ENCODE results near the gene PDE6C. TPM values are rescaled to one million over a fixed set of nuclear protein-coding genes. Genes with fewer than 3 reads are reported as not detected.

Gene PDE6C
- total RNA-seq, 2 experiments from 2014 or later: not detected

DNA sequence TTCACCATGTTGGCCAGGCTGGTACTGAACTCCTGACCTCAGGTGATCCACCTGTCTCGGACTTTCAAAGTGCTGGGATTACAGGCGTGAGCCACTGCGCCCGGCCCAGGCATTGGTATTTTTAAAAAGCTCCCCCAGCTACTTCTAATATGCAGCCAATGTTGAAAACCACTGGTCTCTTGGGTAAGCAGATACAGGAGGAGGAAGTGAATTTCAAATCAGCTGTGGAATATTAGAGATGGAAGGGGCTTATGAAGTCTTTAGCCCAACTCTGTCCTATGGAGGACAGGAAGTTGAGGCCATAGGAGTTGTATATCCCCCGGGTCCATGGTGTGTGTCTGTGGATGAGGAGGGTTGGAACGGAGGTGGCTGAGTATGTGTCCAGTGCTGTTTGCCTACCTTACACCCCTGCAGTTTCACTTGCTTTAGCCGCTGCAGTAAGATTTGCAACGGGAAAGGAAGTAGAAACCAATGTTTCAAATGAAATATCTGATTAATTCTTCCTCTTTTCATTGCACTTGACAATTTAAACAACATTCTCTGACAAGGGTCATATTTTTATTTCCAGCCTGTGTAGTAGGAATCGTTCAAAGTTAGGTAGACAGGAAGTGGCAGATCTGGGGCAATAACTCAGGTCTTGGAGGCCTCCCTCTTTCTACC is 3.4 kb downstream of the PDE6C start:
- Mint-ChIP-seq H3K4me3 (no peak overlapping the region), H3K27ac (no peak overlapping the region), H3K9me3 (ENCODE audit: insufficient read depth) (no peaks in the 10 kb centered on the region), H3K4me1 (ENCODE audit: low read depth) (peaks cover 4% of the 10 kb centered on the region), H3K27me3 (ENCODE audit: low read depth) (peaks cover 5% of the 10 kb centered on the region), H3K36me3 (ENCODE audit: low read depth) (no peaks in the 10 kb centered on the region)
- DNase-seq (no peak), ATAC-seq (no peak)
- CTCF ChIA-PET: no interaction called here
- POLR2A ChIA-PET: no interaction called here

DNA sequence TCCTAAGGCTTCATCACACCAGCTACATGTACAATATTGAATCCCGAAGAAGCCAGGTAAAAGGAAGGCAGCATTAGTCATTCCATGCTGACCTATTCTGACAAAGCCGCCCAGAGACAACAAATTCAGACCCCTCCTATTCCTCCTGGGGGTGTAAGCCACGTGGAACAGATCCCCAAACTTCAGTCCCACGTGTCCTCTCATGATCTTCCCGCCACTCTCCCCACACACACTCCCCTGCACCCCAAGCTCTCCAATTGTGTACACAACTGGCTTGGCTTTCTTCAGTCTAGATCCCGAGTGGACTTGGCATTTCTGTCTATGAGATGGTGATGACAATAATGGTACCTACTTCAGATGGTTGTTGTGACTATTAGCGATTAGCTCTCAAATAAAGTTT is 8.6 kb downstream of the PDE6C start:
- Mint-ChIP-seq H3K9me3 (ENCODE audit: insufficient read depth) (no peaks in the 10 kb centered on the region), H3K27ac (no peak overlapping the region), H3K27me3 (ENCODE audit: low read depth) (peaks cover 5% of the 10 kb centered on the region), H3K4me1 (ENCODE audit: low read depth) (peaks cover 2% of the 10 kb centered on the region), H3K4me3 (no peak overlapping the region), H3K36me3 (ENCODE audit: low read depth) (no peaks in the 10 kb centered on the region)
- DNase-seq (no peak), ATAC-seq (no peak)
- POLR2A ChIA-PET: no interaction called here
- CTCF ChIA-PET: no interaction called here

DNA sequence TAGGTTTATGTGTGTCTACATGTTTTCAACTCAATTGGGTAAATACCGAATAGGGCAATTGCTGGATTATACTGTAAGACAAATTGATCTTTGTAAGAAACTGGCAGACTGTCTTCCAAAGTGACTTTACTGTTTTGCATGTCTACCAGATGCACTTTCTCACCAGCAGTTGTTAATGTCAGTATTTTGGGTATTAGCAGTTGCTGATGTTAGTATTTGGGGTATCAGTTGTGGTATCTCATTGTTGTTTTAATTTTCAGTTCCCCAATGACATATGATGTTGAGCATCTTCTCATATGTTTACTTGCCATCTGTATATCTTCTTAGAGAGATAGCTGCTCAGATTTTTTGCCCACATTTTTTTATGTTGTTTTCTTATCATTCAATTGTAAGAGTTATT is 10.6 kb downstream of the PDE6C start:
- no peak for ATAC-seq
- POLR2A ChIA-PET: no interaction called here
- CTCF ChIA-PET: no interaction called here
- Mint-ChIP-seq H3K36me3 (ENCODE audit: low read depth) (no peaks in the 10 kb centered on the region), H3K9me3 (ENCODE audit: insufficient read depth) (no peaks in the 10 kb centered on the region), H3K27me3 (ENCODE audit: low read depth) (peaks cover 2% of the 10 kb centered on the region), H3K27ac (no peak overlapping the region), H3K4me1 (ENCODE audit: low read depth) (no peaks in the 10 kb centered on the region), H3K4me3 (no peak overlapping the region)
- no peak for DNase-seq

DNA sequence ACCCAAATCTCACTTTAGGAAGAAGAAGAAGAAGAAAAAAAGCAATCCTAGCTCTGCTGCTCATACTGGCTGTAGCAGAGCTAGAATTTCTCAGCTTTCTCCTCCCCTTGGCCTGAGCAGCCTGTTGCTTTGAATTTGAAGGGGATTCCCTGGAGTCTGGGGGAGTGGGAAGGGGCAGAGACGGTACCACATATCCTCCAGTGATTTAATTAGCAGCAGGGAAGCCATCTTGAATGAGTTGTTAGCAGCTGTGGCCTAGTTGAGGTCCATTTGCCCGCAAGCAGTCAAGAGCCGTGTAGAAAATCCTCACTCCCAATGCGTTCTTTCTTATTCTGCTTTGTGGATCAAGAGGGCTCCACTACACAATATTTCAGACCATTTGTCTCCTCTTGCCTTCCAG is 16.5 kb downstream of the PDE6C start:
- ATAC-seq (no peak), DNase-seq (no peak)
- H3K27ac Mint-ChIP-seq: no peak overlapping the region
- H3K4me3 Mint-ChIP-seq: no peak overlapping the region
- H3K9me3 Mint-ChIP-seq (ENCODE audit: insufficient read depth): no peaks in the 10 kb centered on the region
- no peaks in the 10 kb centered on the region for H3K4me1 Mint-ChIP-seq (ENCODE audit: low read depth)
- POLR2A ChIA-PET: interaction anchor here (0.7 kb wide), 1 partner anchor 15 kb away, joined by 3 read pairs; no protein-coding TSS in a partner anchor
- H3K27me3 Mint-ChIP-seq (ENCODE audit: low read depth): peaks cover 2% of the 10 kb centered on the region
- no peaks in the 10 kb centered on the region for H3K36me3 Mint-ChIP-seq (ENCODE audit: low read depth)
- CTCF ChIA-PET: no interaction called here

DNA sequence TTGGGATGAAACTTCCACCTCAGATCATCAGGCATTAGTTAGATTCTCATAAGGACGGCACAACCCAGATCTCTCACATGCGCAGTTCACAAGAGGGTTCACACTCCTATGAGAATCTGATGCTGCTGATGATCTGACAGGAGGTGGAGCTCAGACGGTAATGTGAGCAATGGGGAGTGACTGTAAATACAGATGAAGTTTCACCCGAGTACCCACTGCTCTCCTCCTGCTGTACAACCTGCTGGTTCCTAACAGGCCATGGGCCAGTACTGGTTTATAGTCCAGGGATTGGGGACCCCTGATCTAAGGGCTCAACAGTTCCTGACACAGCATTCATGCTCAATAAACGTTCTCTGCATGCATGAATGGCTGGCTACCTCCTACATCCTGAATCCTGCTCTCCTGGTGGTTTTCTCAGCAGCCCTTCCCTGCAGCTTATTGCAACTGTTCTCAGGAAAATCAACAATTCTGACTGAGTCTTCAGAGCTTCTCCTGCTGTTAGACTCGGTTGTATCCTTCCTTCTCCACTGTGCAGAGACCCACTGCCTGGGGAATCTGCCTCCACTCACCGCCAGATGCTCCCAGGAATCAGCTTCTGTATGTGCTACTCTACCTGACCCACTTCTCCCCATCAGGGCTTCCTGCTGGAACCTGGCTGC is 17.4 kb downstream of the PDE6C start:
- ATAC-seq: no peak
- Mint-ChIP-seq H3K36me3 (ENCODE audit: low read depth) (no peaks in the 10 kb centered on the region), H3K27me3 (ENCODE audit: low read depth) (peaks cover 2% of the 10 kb centered on the region), H3K4me1 (ENCODE audit: low read depth) (no peaks in the 10 kb centered on the region), H3K4me3 (no peak overlapping the region), H3K9me3 (ENCODE audit: insufficient read depth) (no peaks in the 10 kb centered on the region), H3K27ac (no peak overlapping the region)
- no peak for DNase-seq
- POLR2A ChIA-PET: no interaction called here
- CTCF ChIA-PET: no interaction called here

DNA sequence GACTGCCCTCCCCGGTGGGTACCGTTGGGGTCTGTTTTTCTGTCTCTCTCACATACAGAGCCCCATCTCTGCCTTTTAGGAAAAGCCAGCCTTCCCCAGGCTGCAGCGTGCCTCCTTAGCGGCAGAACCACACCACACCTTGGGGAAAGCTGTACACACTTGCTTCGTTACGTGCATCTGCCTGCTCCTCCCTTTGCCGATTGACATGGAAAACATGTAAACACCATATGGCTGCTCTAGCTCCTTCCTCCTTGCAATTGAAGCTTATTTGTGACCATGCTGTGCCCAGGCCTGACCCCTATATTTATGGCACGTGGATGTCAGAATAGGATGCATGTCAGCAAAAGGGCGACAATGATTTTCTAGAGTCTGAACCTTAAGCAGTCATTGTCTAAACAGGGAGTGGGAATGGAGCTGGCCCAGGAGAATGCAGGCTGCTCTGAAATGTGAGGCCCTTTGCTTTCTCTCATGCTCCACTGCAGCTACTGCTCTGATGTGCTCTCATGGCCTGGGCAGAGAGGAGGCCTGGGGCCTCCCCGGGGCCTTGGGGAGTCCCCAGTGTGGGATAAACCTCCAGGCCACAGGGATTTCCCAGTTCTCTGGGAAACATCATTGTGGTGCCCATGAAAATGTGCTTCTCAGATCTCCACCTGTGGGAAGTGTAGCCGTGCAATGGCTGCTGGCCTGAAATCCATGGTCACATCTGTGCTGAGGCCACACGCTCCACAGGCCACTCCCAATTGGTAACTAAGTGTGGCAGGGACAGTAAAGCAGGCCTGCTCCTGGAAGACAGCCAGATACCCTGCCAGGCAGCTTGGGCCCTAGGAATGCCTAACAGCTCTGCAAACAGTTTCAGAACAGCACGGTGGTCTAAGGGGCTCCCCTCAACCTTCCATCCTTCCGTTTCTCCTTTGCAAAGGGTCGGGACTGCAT is 18.6 kb downstream of the PDE6C start:
- H3K4me1 Mint-ChIP-seq (ENCODE audit: low read depth): no peaks in the 10 kb centered on the region
- POLR2A ChIA-PET: no interaction called here
- H3K27ac Mint-ChIP-seq: no peak overlapping the region
- H3K36me3 Mint-ChIP-seq (ENCODE audit: low read depth): no peaks in the 10 kb centered on the region
- DNase-seq (no peak), ATAC-seq (no peak)
- no peaks in the 10 kb centered on the region for H3K9me3 Mint-ChIP-seq (ENCODE audit: insufficient read depth)
- CTCF ChIA-PET: no interaction called here
- no peak overlapping the region for H3K4me3 Mint-ChIP-seq
- H3K27me3 Mint-ChIP-seq (ENCODE audit: low read depth): peaks cover 2% of the 10 kb centered on the region

DNA sequence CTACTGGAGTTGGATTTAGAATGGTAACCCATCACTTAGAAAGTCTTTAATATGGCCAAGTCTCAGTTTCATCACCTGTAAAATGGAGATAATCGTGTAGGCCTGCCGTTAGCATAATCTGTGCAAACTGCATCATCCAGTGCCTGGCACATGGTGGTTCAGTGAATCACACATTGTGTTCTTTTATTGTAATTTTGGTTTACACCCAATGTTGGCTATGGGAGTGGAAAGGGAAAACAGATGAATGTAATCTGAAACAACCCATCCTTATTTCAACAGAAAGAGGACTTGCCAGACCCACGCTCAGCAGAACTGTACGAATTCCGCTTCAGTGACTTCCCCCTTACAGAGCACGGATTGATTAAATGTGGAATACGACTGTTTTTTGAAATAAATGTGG is 27.5 kb downstream of the PDE6C start:
- Mint-ChIP-seq H3K27ac (no peak overlapping the region), H3K27me3 (ENCODE audit: low read depth) (peaks cover 10% of the 10 kb centered on the region), H3K36me3 (ENCODE audit: low read depth) (no peaks in the 10 kb centered on the region), H3K4me1 (ENCODE audit: low read depth) (no peaks in the 10 kb centered on the region), H3K9me3 (ENCODE audit: insufficient read depth) (no peaks in the 10 kb centered on the region), H3K4me3 (no peak overlapping the region)
- ChIA-PET CTCF (no interaction called here), POLR2A (no interaction called here)
- DNase-seq (no peak), ATAC-seq (no peak)

DNA sequence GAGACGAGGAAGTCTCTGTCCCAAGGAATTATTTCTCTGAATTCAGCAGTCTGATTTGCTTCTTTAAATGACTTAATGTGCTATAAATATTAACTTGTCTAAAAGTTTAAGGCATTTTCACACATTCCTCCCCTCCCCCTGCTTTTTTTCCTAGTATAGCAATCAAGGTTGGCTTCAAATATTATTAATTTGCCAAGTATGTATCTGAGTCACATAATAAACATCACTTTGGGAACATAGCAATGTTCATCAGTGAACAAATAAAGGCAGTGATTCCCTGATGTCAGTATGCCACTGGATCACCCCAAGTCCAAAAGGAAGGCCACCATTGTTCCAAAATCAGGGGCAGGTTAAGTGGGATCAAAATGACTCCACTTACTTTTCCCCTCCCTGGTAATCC is 40.5 kb downstream of the PDE6C start:
- no peaks in the 10 kb centered on the region for H3K4me1 Mint-ChIP-seq (ENCODE audit: low read depth)
- ChIA-PET CTCF (no interaction called here), POLR2A (no interaction called here)
- no peaks in the 10 kb centered on the region for H3K9me3 Mint-ChIP-seq (ENCODE audit: insufficient read depth)
- ATAC-seq (no peak), DNase-seq (no peak)
- peaks cover 3% of the 10 kb centered on the region for H3K27me3 Mint-ChIP-seq (ENCODE audit: low read depth)
- H3K36me3 Mint-ChIP-seq (ENCODE audit: low read depth): no peaks in the 10 kb centered on the region
- no peak overlapping the region for H3K4me3 Mint-ChIP-seq
- H3K27ac Mint-ChIP-seq: no peak overlapping the region

DNA sequence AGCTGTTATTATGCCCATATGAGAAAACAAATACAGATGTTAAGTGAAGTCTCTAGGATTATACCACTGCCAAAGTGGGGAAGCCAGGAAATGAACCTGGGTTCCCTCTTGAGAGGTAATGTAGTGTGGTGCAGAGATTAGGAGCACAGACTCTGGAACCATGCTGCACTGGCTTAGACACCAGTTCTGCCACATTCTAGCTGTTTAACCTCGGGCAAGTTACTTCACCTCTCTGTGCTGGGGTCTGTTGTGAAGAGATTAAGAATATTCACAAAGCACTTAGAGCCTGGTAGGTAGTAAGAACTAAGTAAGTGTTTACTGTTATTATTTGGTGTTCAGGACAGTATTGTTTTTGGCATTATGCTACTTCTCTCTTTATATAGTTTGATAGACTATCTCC is 41.9 kb downstream of the PDE6C start:
- no peak for ATAC-seq
- CTCF ChIA-PET: no interaction called here
- H3K4me1 Mint-ChIP-seq (ENCODE audit: low read depth): no peaks in the 10 kb centered on the region
- H3K36me3 Mint-ChIP-seq (ENCODE audit: low read depth): no peaks in the 10 kb centered on the region
- no peak overlapping the region for H3K27ac Mint-ChIP-seq
- DNase-seq: no peak
- H3K4me3 Mint-ChIP-seq: no peak overlapping the region
- H3K27me3 Mint-ChIP-seq (ENCODE audit: low read depth): peaks cover 3% of the 10 kb centered on the region
- H3K9me3 Mint-ChIP-seq (ENCODE audit: insufficient read depth): no peaks in the 10 kb centered on the region
- POLR2A ChIA-PET: no interaction called here

DNA sequence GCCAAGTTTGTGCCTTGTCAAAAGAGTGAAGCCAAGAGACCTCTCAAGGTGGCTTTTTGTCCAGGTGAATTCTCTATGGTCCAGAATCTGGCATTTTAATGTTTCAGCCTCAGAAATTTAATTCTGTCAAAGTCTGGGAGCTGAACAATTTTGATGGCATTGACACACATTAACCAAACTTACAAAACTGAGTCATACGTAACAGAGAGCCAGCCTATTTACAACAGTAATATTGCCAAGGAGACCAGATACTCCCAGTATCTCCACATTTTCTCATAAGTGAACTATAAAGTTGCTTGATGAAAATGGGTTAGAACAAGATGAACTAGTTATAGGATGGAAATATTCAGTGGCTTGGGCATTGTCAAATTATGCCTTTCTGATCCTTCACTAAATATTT is 43.8 kb downstream of the PDE6C start:
- ChIA-PET CTCF (no interaction called here), POLR2A (no interaction called here)
- Mint-ChIP-seq H3K4me1 (ENCODE audit: low read depth) (no peaks in the 10 kb centered on the region), H3K4me3 (no peak overlapping the region), H3K9me3 (ENCODE audit: insufficient read depth) (no peaks in the 10 kb centered on the region), H3K27me3 (ENCODE audit: low read depth) (no peaks in the 10 kb centered on the region), H3K27ac (no peak overlapping the region), H3K36me3 (ENCODE audit: low read depth) (no peaks in the 10 kb centered on the region)
- no peak for DNase-seq
- no peak for ATAC-seq

DNA sequence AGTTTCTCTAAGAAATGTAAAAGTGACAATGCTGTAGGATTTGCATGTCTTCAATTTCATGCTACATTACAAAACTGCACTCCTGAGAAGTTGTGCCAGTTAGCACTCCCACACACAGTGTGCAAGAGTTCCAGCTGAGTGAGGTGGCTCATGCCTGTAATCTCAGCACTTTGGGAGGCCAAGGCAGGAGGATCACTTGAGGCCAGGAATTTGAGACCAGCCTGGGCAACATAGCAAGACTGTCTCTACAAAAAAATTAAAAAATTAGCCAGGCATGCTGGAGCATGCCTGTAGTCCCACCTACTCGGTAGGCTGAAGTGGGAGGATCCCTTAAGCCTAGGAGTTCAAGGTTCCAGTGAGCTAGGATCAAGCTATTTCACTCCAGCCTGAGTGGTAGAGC is 45.4 kb downstream of the PDE6C start:
- ChIA-PET CTCF (no interaction called here), POLR2A (no interaction called here)
- Mint-ChIP-seq H3K4me1 (ENCODE audit: low read depth) (no peaks in the 10 kb centered on the region), H3K4me3 (no peak overlapping the region), H3K36me3 (ENCODE audit: low read depth) (no peaks in the 10 kb centered on the region), H3K27me3 (ENCODE audit: low read depth) (no peaks in the 10 kb centered on the region), H3K9me3 (ENCODE audit: insufficient read depth) (no peaks in the 10 kb centered on the region), H3K27ac (no peak overlapping the region)
- DNase-seq (no peak), ATAC-seq (no peak)

DNA sequence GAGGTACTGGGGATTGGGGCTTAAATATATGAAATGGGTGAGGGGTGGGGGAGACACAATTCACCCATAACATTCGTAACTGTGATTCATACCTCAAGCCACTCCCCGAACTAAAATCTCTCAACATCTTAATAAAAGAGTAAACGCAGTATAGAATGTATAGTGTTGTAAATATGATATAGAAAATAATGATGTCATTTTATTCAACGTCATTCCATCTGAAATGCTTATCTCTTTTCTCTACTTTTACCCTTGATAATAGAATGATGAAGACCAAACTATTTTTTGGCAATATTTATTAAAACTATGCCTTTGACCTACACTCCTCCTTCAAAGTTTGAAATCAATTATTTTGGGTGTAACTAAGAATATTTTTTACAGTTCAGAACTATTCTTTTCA is 53.7 kb downstream of the PDE6C start:
- ATAC-seq: no peak
- Mint-ChIP-seq H3K36me3 (ENCODE audit: low read depth) (no peaks in the 10 kb centered on the region), H3K4me3 (no peak overlapping the region), H3K27ac (no peak overlapping the region), H3K9me3 (ENCODE audit: insufficient read depth) (no peaks in the 10 kb centered on the region), H3K27me3 (ENCODE audit: low read depth) (no peaks in the 10 kb centered on the region), H3K4me1 (ENCODE audit: low read depth) (no peaks in the 10 kb centered on the region)
- no peak for DNase-seq
- ChIA-PET POLR2A (no interaction called here), CTCF (interaction anchor here (1.0 kb wide), 1 partner anchor 150 kb away, joined by 4 read pairs; no protein-coding TSS in a partner anchor)
